Superior temporal gyrus (tissue), 1 donor: ENCODE data around the gene KY.
A peak's percentile ranks its signal among the peaks of the same experiment; 100 is the strongest.

Experiments
- DNase-seq: peaks from one replicate; pipeline ENCODE4 v3.0.0-alpha.2; 2016; ENCODE audit errors: extremely low spot score

The KY gene, protein sequence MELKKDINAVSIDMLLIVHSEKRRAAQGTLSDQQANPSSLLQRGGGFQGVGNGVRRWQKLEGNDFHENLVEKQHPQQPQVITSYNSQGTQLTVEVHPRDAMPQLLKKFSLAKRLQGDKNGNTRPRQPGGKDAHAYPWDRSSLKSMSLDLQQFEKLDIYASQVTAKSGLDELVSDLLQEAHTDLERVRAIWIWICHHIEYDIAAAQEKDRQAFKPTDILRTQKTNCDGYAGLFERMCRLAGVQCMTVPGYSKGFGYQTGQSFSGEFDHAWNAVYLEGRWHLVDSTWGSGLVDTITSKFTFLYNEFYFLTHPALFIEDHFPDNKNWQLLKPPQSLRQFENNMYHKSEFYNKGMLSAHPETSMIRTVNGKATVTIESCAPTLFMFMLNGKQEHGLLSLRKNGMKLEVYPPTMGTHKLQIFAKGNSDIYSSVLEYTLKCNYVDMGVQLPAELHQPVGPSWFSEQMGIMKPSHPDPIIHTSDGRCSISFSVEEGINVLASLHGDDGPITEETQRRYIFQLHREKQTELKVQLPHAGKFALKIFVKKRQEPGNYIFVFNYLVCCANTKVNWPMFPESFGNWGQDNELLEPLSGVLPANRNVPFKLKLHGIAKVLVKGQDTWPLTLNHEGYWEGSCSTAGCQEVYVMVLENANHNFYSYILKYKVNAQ

DNA sequence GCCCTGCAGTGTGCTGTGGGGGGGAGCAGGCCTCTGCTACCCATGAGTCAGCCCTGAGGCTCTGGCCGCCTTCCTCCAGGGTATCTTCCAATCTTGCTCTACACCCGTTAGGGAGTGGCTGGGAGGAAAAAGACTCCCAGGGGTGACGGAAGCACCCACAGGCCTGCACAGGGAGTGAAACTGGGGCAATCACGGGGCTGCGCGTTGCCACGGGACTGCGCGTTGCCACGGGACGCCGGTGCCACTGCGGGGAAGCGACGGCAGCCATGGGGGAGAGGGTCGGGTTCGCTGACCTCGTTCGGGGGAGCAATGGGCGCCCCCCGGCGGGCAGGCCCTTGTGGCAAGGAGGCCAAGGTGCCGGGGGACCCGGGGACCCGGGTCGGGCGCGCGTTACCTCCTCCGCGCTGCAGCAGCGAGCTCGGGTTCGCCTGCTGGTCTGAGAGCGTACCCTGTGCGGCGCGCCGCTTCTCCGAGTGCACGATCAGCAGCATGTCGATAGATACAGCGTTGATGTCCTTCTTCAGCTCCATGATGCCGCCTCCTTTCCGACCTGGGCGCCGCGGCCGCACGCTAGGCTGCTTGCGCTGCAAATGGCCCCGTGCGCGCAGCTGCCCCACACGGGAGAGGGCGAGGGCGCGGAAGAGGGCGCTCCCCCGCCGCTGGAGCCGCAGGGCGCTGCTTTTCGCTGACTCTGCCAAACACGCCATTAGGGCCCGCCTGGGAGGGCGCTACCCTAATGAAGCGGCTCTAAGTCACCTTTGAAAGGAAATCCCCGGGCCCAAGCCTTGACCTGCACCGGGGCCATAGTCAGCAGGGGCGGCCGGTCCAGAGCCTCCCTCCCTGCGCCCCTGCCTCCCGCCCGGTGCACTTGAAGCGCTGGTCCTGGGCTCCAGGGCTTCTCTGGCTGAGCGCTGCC lies at the start of gene KY:
KY (minus strand) TSS at position 592 of the 916 bp plus-strand sequence; CDS start at position 530, 62 bp downstream.
- peak; percentile 59 for DNase-seq

DNA sequence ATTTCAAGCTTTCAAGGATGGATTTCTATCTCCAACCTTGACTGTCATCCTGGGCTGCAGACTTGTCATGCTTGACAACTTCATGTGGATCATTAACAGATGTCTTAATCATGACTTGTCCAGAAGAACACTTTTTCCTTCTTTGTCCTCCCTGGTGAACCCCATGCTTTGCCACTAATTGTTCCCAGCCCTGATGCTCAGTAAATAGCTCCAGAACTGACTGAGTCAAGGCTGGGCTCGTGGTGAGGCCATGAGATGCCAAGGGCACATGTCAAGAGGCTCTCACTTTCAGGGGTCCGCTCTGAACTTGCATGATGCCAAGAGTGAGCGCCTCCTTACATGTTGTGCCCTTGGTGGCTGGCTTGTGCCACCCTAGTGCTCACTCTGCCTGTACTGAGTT lies 48.9 kb upstream of the KY start:
- no peak for DNase-seq

DNA sequence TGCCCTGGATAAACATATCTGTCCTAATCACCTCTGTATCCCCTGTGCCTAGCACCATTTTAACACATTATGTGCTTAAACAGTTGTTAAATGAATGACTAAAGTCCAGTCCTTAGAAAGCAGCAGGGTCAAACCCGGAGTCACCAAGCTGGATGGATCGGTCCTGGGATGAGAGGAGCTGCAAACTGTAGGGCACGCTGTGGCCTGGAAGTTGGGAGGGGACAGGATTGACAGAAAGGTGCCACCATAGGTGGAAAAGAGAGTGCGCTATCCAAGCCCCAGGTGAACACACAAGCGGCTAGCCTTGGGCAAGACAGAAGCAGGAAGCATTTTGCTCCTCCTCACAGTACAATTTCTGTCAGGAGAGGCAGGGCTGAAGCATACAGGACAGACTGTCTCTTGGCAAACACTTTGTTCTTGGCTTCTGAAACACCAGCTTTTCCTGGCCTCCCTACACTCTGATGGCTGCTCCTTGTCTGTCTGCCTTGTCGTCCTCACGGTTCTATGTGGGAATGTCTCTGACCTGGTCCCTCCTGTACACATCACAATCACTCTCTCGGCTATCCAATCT lies 48.4 kb upstream of the KY start:
- DNase-seq, result no peak

DNA sequence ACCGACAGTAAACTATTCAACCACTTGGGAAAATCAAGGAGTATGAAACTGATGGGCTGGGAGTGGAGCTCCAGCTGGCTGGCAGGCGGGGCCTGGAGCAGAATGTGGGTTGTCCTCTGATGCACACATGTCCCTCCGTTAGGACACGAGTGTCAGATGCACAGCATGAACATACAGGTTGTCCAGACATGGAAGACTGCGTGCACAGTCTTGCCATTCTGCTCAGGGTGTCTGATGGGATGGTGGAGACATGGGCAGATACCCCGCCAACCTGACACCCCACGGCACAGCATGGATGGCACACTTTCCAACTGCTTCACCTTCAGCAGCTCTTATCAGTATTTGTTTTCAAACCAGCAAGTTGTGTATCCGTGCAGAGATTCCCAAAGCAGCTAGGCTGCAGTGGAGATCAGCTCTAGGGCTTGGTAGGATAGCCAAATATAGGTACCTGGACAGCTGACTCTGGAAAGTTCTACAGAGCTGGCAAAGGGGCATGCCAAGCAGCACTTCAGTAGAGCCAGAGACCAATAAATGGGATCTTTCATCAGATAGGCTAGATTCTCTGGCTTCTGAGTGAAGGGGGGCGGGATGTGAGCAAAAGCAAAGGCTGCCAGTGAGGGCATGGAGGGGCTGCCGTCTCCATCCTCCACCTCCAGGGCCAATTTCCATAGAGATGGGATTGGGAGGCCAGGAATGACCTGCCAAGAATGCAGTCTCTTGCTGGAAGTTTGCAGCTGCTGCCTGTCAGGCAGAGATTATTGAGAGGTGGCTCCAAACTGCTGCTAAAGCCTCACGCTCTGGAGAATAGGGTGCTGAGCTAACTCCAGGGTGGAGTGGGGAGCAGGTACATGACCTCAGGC lies 47.2 kb upstream of the KY start:
- no peak for DNase-seq

DNA sequence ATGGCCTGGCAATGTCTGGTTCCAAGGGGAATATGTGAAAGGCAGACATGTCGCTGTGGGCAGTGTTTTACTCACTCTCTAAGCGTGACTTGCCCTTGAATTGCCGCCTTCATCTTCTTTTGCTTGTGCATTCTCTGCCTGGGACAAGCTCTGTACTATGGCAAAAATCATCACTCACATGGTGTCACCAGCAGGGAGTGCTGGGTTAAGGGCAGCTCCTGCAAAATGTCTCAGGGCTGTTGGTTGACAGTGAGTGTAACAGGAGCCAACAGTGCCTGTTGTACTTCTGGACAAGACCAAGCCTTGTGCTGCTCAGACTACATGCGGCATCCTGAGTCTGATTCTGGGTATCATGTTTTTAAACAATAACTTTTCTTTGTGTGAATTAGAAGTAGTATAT lies 45.3 kb upstream of the KY start:
- DNase-seq, result no peak

DNA sequence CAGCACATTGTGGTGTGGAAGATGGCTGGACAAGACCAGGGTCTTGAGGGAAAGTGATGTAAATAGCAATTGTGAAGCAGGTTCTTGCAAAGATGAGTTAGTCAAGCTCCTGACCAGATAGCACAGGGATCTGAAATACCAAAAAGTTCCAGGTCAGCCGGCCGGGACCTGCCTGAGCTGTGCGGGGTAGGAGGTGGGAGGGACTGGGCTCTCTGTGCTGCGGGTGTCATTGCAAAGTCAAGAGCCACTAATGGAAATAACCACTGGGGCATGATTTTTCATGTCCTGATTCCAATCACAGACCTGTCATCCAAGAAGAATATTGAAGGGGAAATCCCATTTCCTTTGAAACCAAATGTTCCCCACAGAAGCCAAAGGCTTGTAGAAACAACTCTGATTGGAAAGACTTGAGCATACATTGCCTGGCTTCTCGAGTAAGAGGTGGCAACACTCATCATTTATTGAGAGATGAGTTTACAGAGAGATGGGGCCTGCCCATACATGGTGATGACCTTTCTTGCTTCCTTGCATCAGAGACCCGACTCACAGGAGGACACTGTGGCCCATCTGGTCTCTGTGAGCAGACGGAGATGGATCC lies 44.2 kb upstream of the KY start:
- no peak for DNase-seq

DNA sequence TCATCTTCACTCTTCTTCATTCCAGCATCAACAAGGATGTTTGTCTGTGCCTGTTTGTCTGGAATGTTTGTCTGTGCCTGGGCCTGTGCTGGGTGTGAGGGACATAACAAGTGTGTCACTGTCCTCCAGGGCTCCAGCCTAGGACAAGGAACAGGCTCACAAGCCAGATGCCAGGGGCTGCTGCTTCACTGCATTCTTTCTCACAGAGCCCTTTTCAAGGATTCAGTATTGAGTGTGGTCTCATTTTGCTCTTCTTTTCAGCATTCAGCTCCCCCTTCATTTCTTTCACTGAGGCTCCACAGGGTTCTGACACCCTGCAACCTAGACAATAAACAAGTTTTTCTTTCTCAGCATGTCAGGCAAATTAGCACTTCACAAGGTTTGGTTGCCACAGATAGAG lies 43.6 kb upstream of the KY start:
- DNase-seq, result no peak

DNA sequence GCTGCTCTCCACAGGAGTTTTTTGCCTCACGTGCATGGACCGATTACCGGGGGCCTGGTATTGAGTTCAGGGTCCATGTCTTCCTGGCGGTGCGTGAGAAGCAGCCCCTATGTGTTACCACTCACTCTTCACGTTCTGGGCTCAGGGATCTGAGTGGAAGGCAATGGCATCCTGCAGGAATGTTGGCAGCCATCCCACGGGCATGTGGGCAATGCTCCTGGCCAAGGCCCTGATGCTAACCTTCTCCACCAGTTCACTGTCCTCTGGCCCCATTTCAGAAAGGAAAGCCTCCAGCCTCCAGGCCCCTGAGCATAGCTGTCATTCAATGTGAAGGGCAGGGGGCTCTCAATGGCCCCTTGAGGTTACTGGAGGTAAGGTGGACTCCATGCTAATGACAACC lies 43.0 kb upstream of the KY start:
- DNase-seq, result no peak

DNA sequence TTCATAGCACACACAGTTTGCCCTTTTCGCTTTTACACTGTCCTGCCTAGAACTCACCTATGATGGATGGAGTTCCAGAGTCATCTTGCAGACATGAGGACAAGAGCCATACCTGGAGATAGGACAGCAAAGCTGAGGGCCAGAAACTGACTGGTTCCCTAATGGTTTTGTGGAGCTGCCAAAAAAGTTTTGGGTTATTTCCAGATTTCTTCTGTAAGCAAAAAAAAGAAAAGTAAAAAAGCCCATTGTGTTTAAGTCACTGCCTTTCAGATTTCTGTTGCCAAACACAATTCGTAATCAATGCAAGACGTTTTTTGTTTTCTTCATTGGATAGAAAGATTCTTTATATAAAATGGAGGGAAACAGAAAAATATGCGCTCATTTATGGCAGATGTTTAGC lies 42.4 kb upstream of the KY start:
- no peak for DNase-seq

DNA sequence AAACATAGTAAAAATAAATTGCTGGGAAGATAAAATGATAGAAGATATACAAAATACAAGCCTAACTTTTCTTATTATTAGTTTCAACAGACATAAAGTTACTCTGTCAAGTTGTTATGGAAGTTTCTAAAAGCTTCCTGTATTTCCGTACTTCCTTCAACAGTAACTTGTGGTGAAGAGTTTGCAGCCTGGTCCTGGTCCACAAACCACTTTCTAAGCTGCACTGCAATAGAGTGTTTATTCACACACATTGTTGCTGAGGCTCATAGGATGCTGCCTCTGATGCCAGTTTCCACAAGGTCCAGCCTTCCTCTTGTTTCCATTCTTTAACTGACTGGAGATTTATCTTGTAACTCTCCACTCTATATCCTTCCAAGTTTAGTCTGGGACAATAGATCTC lies 39.4 kb upstream of the KY start:
- DNase-seq, result no peak

DNA sequence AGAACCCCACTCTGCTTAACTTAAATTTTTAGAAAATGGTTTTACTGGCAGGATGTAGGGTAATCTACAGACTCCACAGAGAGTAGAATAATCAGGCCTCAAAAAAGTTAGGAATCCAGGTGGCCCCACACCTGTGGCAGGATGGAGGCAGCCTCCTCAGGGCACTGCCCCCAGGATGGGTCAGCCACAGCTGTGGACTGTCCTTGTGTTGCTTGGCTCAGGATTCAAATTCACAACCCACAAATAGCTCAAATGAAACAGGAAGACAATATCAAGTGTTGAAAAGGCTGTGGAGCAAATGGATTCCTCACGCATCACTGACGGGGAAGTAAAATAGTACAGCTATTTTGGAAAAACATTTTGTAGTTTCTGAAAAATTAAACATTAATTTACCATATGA lies 36.8 kb upstream of the KY start:
- no peak for DNase-seq

DNA sequence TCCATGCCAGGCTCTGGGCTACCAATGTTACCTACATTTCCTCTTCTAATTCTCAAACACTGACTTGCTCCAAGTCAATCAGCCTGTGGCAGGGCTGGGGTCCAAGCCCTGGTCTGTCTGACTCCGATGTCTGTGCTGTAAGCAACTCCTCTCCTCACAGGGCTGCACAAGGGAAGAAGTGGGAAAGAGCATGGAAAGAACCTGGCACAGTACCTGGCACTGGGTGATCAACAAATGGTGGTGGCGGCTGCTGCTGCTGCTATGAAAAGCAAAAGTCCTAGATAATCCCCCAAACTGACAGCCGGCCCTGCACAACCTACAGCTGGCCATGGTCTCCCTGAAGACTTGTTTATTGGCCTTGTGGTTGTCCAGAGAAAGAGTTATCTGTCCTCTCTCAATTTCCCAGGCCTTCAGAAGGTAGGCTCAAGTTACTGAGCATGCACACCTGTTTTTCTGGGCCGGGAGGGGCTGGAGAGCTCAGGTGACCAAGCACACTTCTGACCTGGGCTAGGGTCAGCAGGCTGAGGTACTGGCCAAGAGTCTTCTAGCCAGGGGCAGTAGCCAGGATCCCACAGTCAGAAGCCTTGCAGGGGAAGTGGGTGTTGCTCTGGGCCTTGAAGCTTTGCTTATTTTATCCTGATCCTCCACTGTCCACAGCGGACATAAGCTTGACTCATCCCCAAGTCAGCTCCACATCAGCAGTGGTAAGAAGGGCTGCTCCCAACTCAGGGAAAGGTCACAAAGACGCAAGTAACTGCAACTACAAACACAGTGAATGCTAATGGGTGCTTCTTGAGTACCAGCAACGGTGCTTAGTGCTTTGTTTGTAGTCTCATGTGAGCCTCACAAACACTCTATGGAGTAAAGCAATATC lies 35.3 kb upstream of the KY start:
- DNase-seq, result no peak

DNA sequence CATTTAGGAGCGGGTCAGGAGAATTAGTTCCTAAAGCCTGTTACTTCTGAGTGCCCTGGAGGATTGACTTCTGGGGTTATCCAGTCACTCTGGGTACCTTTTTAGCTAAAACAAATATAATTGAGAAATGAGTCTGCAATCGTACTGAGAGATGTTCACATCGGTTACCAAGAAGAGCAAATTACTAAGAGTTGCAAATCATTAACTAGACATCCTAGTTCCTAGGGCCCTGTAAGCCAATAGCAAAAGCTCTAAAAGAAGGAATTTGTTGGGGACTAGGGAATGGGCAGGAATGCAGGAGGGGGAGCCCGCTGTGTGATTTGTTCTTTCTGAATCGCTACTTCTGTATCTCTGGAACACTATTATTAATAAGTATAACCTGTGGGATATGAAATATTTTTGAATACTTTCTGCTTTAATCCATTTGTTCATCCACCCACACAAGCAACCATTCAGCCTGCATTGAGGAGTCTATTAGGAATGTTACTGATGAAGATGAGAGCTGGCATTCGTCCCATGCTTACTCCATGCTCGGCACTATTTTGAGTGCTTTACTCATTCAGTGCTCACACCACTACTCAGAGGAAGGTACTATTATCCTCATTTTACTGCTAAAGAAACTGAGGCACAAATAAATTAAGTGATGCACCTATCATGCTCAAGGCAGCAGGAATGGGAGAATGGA lies 31.5 kb upstream of the KY start:
- no peak for DNase-seq

DNA sequence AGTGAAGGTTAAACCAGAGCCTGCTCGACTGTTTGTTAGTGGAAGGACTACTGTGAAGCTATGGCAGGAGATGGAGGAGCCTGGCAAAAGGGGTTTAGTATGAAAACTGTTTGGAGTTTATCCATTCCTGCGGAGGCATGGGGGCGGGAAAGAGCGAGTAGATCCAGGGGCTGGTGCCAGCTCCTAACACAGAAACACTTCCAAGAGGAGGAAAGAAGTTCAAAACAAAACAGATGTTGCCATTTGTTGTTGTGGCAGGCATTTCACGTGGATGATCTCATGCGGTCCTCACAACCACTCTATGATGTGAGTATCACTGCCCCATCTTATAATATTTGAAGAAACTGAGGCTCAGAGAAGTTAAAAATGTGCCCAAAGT lies 30.7 kb upstream of the KY start:
- DNase-seq, result no peak

DNA sequence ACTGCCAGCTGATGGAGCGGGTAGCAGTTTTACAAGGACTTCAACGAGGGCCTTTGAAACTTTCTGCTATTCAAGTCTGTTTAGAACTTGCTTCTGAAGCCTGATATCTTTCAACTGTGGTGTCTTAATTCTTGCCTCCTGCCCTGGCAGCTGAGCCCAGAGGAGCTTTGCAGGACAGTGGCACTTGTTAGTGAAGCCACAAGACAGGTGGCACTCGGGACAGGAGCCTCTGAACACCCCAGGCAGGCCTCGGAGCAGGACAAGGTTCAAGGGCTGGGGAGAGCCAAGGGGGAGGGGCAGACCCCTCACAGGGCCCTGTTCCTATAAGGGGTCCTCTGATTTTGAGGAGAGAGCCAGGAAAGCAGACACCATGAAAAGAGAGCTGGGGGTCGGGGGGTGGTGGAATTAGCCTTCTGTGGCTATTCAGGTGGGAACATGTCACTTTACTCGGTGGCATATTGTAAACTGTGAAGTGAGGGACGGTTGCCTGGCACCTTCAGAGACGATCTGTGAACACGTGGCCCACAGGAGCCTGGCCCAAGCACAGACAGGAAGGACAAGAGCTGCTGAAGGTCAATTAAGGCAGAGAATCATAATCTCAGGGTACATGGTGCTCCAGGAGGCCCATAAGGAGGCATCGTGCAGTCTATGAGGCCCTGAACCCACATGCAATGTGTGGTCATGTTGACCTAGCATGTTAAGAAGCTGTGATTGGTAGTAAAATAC lies 30.1 kb upstream of the KY start:
- no peak for DNase-seq

DNA sequence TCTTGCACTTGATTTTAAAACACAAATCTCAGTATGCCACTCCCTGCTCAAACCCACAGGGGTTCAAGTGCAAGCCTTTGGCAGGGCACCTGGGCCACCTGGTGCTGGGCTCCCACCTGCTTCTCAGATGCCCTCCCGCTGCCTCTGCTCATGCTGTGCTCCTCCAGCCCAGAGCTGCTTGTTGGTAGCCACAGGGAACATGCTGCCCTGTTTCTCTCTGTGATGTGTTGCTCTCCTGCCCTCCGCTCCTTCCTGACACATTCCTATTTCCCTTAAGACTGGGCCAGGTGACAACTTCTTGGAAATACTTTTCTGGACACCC lies 27.1 kb upstream of the KY start:
- DNase-seq, result no peak

DNA sequence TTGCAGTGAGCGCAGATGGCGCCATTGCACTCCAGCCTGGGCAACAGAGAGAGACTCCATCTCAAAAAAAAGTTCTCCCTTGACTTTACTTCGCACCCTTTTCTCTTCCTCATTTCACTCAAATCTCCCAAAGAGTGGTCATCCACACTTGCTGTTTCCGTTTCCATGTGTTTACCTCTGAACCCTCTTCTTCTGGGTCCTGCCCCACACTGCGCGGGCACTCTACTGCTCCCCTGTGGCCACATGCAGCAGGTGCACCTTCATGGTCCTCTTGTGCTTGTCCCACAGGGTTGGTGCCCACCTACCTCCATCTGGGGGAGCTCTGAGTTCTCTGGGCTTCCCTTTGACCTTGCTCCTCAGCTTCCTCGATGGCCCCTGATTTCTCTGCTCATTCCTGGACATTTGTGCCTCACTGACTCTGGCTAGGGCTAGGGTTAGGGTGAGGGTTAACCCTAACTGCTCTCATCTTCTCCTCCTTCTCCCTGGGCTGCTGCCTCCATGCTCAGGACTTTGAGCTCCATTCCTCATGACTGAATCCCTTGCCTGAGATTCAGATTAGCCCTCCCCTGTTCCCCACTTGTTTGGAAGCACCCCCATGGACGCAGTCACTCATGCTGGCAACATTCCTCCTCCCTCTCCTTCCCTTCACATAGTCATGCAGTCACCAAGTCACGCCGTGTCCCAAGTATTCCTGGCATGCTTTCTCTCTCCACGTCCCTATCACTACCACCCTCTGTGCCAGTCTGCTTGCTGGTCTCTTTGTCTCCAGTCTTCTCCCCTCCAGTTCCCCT lies 26.6 kb upstream of the KY start:
- no peak for DNase-seq

DNA sequence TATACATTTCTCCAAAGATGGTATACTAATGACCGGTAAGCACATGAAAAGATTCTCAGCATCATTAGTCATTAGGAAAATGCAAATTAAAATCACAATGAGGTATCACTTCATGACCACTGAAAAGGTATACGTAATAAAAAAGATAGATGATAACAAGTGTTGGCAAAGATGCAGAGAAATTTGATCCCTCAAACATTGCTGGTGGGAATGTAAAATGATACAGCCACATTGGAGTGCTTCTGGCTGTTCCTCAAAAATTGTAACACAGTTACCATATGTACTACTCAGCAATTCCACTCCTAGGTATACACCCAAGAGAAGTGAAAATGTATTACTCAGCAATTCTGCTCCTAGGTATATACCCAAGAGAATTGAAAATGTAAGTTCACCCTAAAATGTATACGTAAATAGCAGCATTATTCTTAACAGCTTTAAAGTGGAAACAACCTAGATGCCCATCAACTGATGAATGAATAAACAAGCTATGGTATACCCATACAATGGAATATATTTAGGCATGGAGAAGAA lies 25.0 kb upstream of the KY start:
- DNase-seq, result no peak
